HG03175 (cell line): ENCODE measurements around the gene VPS37B.
"Not testable (repeated sequence)": the region's sequence is repeated elsewhere in the genome, so short reads cannot be mapped to it uniquely, and the experiment has no call there.

Experiments
- ATAC-seq: cut with Tn5 transposase; IDR thresholded peaks from one replicate; pipeline ENCODE4 v1.9.1; 2021; ENCODE audit warnings: mild to moderate bottlenecking, moderate library complexity; ENCODE audit not compliant: unreplicated experiment

VPS37B gene

DNA sequence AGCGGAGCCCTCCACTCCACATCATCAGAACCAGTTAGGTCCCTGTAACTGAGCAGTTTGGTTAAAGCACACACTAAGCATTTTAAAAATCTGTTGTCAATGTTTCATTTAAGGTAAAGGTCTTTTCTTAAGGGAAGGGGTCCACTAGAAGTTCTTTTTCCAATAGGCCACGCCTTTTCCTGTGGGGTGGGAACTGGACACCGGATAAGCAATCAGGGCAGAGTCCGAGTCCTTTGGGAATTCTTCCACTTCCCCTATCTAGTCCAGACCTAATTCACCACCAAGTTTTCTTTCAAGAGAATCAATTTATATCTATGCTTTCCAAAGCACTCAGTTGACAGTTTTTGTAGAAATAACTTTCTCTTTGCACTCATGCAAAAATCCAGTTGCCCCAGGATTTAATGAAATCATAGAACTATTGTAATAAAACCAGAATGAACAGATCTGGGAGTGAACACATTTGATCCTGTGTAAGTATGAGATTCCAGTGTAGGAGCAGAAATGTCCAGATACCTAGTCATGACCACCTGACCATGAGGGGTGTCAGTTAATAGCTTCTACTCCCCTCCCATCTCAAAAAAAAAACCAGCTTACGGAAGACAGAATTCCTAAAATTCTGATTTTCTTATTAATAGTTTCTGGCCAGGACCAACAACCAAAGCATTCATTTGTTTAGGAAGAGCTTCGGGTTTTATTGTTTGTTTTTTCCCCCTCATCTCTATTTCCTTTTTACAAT lies 11.7 kb downstream of the VPS37B start:
- ATAC-seq: no peak

DNA sequence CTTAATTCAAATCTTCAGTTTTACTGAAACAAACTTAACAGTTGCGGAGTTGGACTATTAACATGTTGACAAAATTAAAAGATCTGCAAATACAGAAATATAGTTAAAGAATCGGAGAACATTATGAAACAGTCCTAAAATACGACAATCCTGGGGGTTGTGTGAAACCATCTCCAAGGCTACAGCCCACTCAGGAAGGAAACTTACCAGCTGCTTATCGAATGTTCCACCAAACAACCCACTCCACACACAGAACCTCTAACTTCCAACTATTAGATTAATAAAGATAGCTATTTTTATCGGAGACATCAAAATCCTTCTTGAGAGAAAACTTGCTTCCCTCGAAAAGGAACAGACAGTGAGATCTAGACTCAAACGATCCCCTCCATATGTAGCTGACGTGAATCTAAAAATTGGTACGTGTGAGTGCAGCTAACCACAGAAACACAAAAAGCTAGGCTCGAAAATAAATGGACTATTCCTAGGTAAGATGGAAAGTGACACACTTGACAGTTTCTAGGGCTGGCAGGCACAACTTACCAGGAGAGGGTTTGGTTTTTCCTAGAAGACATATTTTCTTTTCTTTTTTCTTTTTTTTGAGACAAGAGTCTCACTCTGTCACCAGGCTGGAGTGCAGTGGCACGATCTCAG lies 12.9 kb downstream of the VPS37B start:
- ATAC-seq: no peak

DNA sequence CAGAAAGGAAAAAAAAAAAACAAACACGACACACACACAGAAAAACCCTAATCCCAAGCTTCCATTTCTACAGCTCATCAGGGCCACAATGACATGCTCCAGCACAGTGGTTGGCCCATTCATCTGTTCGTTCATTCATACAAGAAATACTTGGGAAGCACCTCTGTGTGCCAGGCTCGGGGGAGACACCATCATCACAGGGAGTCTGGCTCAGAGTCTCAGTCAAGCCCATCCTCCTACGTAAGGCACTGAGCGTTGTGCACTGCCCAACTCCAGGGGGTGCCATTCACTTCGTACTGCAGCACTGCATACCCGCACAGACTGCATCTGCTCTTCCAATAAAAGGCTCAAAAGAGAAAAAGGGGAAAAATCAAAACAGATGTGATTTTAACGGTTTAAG lies 15.3 kb downstream of the VPS37B start:
- no peak for ATAC-seq

DNA sequence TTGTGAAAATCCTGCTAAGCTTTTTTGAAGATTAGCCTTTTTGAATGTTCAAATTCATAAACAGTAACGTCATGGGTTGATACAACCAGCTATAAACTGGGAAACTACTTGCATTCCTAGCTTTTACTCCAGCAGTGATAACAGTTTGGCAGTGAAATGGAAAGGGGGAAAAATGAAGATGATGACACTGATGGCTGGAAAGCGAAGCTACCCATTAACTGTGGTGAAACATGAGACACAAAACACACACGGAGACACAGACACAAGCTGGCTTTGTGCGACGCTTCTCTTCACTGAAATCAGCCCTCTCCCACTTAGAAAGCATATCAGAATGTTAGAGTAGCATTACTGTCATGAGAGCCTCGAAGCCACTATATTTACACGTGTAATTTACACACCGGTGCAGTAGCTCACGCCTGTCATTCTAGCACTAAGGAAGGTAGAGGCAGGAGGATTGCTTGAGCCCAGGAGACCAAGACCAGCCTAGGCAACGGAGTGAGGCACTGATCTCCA lies 15.7 kb downstream of the VPS37B start:
- no peak for ATAC-seq

DNA sequence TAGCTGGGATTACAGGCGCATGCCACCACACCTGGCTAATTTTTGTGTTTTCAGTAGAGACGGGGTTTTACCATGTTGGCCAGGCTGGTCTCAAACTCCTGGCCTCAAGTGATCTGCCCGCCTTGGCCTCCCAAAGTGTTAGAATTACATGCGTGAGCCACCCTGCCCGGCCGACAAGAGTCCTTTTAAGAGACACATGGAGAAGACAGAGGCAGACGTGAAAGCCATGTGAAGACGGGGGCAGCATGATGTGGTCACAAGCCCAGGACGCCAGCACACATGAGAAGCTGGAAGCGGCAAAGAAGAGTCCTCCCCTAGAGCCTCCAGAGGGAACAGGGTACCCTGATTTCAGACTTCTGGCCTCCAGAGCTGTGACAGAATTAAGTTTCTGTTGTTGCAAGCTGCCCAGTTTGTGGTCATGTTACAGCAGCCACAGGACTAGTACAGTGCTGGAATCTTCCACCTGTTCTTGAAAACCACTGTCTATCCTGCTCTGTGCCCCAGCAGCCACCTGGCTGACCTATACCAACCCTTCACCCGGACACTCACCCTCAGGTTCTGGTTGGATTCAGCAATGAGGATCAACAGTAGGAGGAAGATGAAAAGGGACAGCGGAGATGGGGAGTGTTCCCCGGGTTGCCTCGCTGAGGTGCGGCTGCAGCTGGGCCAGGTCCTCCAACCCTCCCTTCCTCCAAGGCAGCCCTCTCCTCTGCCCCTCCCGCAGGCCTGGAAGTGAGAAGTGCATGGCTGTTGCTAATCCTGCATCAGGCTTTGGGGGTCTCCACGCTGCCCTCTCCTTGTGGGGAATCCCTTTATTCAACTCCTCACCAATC lies 16.9 kb downstream of the VPS37B start:
- ATAC-seq: no peak

DNA sequence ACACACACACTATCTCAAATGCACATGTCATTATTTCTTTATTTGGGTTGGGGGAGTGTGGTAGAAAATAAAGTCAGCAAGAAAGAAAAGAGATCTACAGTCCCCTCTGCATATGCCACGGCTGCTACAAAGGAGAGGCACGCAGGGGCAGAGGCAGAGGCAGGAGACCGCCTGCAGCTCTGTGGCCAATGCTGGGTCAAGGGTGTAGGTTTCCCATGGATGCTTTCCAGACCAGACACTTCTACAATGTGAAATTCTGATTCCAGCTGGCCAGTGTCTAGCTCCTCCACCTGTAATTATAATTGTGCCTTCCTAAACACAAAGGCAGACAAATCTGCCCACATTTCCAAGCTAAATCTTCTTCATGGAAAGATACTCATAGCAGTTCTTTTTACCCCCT lies 19.2 kb downstream of the VPS37B start:
- ATAC-seq: no peak

DNA sequence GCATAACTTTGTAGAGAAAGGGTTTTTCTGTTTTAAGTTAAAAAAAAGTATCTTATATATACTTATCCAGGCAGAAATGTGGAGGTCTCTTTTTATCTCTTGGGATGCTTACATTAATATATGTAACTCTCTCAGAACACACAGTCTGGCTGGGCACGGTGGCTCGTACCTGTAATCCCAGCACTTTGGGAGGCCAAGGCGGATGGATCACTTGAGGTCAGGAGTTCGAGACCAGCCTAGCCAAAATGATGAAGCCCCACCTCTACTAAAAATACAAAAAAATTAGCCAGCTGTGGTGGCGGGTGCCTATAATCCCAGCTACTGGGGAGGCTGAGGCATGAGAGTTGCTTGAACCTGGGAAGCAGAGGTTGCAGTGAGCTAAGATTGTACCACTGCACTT lies 19.6 kb downstream of the VPS37B start:
- not testable (repeated sequence) for ATAC-seq

DNA sequence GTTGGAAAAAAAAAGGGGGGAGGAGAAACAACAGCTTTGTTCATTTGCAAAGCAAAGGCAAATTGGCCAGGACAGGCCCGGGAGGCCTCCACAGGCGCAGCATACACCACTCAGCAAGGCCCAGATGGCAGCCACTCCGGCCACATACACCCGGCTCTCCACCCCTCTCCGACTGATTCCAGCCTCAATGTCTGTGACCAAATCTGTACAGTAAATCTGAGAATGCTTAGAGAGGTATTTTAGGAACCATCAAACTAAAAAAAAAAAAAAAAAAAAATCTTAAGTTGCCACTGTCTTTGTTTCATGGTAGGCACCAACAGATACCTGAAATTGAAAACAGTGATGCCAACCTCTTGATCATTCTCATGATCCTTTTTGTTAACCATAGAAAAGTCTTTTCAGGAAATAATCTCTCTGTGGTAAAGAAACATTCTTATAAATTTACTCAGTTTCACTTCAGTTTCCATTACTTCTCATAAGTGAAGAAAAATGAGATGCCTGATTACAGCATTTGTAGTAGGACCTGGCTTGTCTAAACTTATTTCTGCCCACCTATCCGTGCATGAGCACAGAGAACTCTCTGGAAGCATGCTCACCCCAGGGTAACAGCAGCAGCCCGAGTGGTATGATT lies 20.2 kb downstream of the VPS37B start:
- peak; percentile 67 for ATAC-seq

DNA sequence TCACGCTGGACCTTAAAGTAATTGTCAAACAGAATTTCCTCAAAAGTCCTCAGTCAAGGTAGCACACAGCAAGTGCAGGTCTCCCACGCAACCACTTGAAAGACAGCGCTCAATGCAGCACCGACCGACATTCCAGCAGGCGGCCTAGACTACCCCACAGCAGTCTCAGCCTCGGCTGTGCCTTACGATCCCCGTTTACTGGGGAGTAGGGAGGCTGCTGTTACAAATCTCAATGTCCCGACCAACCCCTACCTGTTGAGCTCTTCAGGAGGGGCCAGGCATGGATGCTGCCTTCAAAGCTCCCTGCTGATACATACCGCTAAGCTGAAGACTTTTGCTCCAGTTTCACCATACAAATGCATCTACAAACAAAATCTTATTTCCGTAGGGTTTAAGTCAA lies 21.8 kb downstream of the VPS37B start:
- no peak for ATAC-seq

DNA sequence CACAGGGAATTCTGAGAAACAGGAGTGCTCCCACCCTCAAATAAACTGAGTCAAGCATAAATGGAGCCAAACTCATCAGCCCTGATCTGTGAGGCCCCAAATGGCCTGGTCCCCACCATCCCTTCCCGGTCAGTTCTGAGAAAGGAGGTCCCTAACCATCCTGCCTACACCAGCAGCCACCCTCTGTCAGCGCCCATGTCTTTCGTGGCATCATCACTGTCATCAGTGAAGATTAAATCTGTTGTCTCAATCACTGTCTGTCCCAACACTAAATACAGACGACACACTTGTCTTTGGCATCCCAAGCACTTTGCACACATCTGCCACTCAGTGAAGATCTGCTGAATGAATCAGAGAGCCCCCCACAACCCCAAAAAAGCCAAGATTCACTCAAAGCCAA lies 22.4 kb downstream of the VPS37B start:
- no peak for ATAC-seq

DNA sequence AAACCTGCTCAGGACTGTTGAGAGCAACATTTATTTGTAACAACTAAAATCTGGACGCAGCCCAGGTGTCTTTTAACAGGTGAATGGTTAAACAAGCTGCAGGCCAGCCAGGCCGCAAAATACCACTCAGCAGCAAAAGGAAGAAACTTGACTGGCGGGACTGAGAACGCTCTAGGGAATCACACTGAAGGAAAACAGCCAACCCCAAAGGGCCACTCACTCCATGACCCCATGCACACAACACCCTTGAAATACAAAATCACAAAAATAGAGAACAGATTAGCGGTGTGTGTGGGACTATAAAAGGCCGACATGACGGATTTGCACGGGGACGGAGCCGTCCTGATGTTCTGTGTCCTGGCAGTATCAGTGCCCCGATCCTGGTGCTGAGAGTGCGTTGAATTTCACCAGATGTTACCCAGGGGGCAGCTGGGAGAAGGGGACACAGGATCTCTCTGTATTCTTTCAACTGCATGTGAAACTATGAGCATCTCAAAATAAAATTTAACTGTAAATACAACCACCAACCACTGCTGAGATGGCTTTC lies 23.0 kb downstream of the VPS37B start:
- no peak for ATAC-seq

DNA sequence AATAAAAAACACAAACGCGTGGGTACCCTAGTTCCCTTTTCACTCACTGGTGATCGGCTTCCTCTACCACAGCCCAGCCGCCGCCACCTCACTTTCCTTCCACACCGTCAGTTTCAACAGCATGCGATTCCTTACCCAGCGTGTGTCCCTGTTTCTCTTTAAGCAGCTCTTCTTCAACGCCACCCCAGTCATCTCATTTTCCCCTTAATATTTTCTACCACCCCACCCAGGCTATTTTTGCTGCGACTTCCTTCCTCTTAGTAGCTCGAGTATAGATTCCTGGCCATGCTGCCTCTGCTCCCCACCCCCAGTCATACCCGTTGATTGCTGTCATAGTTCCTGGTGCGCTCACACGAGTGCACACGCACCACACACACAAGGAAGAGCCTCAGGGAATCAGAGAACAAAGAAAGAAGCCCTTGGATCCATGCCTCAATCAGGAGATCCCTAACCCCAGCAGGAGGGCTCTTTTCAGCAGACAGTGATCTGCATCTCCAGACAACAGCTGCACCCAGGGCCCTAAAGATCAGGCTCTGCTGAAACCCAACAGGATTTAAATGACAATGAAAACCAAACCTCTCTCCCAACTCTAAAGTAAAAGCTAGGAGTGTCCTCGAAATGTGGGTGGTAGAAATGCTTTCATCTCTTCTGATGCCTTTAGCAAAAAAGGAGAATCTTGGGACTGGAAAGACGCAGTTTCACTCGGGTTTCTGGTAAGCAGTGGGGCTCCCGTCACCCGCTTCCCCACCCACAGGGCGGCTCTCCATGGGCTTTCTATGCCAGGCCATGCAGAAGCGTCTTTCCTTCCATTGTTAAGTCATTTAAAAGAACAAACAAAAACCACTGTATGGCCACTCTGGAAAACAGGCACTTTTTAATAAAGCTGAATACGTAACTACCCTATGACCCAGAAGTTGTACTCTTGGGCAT lies 23.8 kb downstream of the VPS37B start:
- ATAC-seq: no peak

DNA sequence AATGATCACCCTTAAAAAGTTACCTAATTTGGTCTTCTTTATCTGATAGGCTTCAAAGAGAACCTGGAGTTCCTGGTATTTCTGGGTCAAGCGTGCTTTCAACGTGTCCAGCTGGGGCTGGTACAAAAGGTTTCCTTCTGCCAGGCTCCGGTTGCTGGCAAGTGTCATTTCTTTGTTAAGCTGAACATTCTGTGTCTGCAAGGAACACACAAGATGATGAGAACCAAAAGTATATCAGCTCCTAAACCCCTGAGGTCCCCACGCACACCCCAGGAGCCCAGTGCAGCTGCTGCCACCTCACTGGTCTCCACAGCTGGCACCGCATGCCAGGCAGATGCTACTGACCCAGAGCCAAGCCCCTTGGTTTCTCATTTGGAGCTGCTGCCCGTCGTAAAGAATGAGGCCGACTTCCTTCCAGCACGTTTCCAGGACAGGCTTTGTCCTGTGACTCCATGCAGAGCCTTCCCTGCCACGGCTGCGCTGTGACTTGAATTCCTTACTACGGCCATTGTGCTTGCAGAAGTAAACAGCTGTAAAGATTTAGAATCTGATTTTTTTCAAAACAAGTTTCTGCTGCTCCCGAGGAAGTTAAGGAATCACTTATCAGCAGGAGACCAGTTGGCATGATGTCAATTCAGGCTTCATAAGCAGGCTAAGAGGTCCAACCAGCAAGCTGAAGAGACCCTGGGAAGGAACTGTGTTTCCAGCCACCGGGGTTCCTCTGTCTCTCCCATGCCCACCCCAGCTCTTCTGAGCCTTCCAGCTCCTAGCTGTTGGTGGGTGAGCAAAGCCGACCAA lies 24.9 kb downstream of the VPS37B start:
- no peak for ATAC-seq

DNA sequence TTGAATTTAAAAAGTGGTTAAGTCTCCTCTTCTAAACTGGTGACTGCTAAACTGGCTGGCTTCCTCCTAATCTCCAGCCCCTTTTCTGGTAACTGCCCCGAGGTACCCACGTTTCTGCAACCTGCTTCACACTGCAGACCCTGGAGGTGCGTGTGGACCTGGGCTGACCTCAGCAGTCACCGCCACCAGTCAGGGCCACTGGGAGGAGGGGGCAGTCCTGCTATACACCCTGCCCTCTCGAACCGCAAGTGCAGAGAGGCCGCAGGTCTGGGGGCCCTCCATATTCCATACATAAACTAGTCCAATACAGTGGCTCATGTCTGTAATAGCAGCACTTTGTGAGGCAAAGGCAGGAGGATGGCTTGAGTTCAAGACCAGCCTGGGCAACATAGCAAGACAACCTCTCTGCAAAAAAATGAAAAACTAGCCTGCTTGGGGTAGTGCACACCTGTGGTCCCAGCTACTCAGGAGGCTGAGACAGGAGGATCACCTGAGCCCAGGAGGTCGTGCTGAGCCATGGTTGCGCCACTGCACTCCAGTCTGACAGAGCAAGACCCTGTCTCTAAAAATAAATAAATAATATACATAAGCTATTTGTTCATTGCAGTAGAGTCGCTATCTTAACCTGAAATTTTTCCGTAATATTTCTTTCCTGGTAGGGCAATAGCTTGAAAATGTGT lies 25.6 kb downstream of the VPS37B start:
- no peak for ATAC-seq

DNA sequence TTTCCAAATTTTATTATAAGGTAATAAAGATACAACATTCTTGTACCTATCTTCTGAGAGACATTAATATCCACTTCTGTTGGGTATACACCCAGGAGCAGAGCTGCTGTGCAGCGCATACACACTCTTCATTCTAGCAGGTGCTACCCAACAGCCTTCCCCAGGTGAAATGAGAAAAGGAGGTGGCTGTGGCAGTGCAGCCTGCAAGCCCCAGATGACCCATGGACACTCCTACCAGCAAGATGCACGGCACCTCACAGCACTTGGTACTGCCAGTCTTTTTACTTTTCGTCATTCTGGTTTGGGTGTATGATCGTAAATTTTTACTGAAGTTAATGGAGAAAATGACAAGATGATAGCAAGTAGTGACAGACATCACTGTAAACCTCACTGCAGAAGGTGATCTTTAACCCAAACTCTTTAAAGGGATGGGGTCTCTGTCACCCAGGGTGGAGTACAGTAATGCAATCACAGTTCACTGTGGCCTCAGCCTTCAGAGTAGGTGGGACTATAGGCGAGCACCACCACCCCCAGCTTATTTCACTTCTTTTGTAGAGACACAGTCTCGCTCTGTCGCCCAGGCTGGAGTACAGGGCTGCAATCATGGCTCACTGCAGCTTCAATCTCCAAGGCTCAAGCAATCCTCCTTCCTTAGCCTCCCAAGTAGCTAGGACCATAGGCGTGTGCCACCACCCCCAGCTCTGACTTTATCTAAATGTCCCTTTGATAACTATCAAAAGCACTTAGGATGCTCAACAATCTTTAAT lies 26.5 kb downstream of the VPS37B start:
- ATAC-seq: no peak

DNA sequence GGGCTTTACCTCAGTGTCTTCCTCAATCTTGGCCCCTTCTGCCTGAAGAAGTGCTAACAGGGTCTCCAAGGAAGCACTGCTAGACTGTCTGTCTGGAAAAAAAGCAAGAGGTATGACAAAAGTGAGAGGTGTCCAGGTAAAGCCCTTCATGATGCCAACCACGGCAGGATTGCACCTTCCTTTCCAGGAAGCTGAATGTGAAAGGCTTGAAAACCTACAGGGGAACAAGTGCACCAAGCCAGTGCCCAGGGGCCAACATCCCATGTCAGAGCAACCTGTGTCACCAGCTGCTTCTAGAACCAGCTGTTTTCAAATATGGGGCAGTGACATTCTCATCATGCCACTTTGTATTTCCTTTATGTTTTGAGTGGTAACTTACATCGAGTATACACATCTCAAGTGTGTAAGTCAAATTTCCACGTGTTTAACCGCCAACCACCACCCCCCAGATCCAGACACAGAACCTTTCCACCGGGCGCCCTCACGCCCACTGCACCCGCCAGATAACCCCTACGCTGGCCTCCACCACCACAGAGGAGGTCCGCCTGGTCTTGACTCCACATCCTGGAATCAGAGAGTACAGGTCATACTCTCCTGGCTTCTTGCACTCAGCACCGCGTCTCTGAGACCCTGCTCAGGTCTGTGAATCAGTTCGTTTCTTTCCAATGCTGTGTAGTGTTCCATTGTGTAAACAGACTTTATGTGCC lies 27.3 kb downstream of the VPS37B start:
- ATAC-seq: no peak
